Osteocyte (in vitro differentiated cells): Measurements from ENCODE around the gene UBFD1. TPM values are rescaled to one million over a fixed set of nuclear protein-coding genes. Genes with fewer than 3 reads are reported as not detected.
"Not testable (repeated sequence)": the region's sequence is repeated elsewhere in the genome, so short reads cannot be mapped to it uniquely, and the experiment has no call there.

Source experiments
- DNase-seq: peaks from one replicate; pipeline ENCODE4 v3.0.0; 2021; ENCODE audit warnings: mixed read lengths; ENCODE audit not compliant: unreplicated experiment; ENCODE audit errors: extremely low spot score
- H3K27ac Mint-ChIP-seq: one replicate; pipeline ENCODE4 v1.8.0; 2021; ENCODE audit warnings: mild to moderate bottlenecking, mixed read lengths; ENCODE audit not compliant: unreplicated experiment
- H3K27me3 Mint-ChIP-seq: one replicate; pipeline ENCODE4 v1.8.0; 2021; ENCODE audit warnings: mixed read lengths; ENCODE audit not compliant: unreplicated experiment
- H3K36me3 Mint-ChIP-seq: one replicate; pipeline ENCODE4 v1.8.0; 2021; ENCODE audit warnings: mixed read lengths; ENCODE audit not compliant: unreplicated experiment
- H3K4me1 Mint-ChIP-seq: one replicate; pipeline ENCODE4 v1.8.0; 2021; ENCODE audit warnings: mixed read lengths; ENCODE audit not compliant: unreplicated experiment
- H3K4me3 Mint-ChIP-seq: one replicate; pipeline ENCODE4 v1.8.0; 2021; ENCODE audit warnings: mild to moderate bottlenecking, moderate library complexity, mixed read lengths; ENCODE audit not compliant: unreplicated experiment
- H3K9me3 Mint-ChIP-seq: one replicate; pipeline ENCODE4 v1.8.0; 2021; ENCODE audit warnings: mixed read lengths; ENCODE audit not compliant: unreplicated experiment
- CTCF ChIP-seq: fragments of 200-600 bp; sonication (generic); IDR thresholded peaks from 2 replicates; pipeline ENCODE4 v1.5.0; 2021; ENCODE audit warnings: antibody characterized with exemption, mild to moderate bottlenecking, moderate library complexity
- total RNA-seq: library from RNA; stranded (reverse); gene quantifications from 2 replicates; pipeline ENCODE4 v1.2.1, GENCODE V29; 2021

UBFD1 gene
- total RNA-seq, 1 donor from 2014 or later, result 100 TPM

- H3K27ac Mint-ChIP-seq, result no peak overlapping the region
- H3K9me3 Mint-ChIP-seq, result no peaks in the 10 kb centered on the region
- peaks cover 2% of the 10 kb centered on the region for H3K4me1 Mint-ChIP-seq
- no peak for DNase-seq
- H3K27me3 Mint-ChIP-seq, result no peaks in the 10 kb centered on the region
- TF ChIP-seq CTCF, result no peak
- no peak overlapping the region for H3K4me3 Mint-ChIP-seq
- H3K36me3 Mint-ChIP-seq, result peaks cover 18% of the 10 kb centered on the region
These were observed 22.4 kb upstream of the UBFD1 start for GRCh38 chr16:23534868-23535860.

- Mint-ChIP-seq H3K36me3 (peaks cover 18% of the 10 kb centered on the region), H3K27me3 (no peaks in the 10 kb centered on the region), H3K4me3 (no peak overlapping the region), H3K4me1 (peaks cover 2% of the 10 kb centered on the region), H3K9me3 (no peaks in the 10 kb centered on the region), H3K27ac (no peak overlapping the region)
- no peak for DNase-seq
- no peak for TF ChIP-seq CTCF
These were observed 21.6 kb upstream of the UBFD1 start for GRCh38 chr16:23535901-23536300.

- H3K27ac Mint-ChIP-seq, result no peak overlapping the region
- no peak overlapping the region for H3K4me3 Mint-ChIP-seq
- peaks cover 17% of the 10 kb centered on the region for H3K36me3 Mint-ChIP-seq
- no peak for TF ChIP-seq CTCF
- DNase-seq, result no peak
- no peaks in the 10 kb centered on the region for H3K27me3 Mint-ChIP-seq
- H3K4me1 Mint-ChIP-seq, result peaks cover 2% of the 10 kb centered on the region
- H3K9me3 Mint-ChIP-seq, result no peaks in the 10 kb centered on the region
These were observed 20.1 kb upstream of the UBFD1 start for GRCh38 chr16:23537390-23537789.

- no peak for TF ChIP-seq CTCF
- DNase-seq, result no peak
- peaks cover 2% of the 10 kb centered on the region for H3K4me1 Mint-ChIP-seq
- no peaks in the 10 kb centered on the region for H3K27me3 Mint-ChIP-seq
- H3K36me3 Mint-ChIP-seq, result peaks cover 21% of the 10 kb centered on the region
- H3K9me3 Mint-ChIP-seq, result no peaks in the 10 kb centered on the region
- H3K27ac Mint-ChIP-seq, result peak overlapping the region; percentile 52
- H3K4me3 Mint-ChIP-seq, result no peak overlapping the region
These were observed 18.6 kb upstream of the UBFD1 start for GRCh38 chr16:23538919-23539278.

- Mint-ChIP-seq H3K4me3 (no peak overlapping the region), H3K9me3 (no peaks in the 10 kb centered on the region), H3K27me3 (no peaks in the 10 kb centered on the region), H3K27ac (no peak overlapping the region), H3K36me3 (peaks cover 19% of the 10 kb centered on the region), H3K4me1 (peaks cover 2% of the 10 kb centered on the region)
- no peak for DNase-seq
- TF ChIP-seq CTCF, result no peak
These were observed 17.3 kb upstream of the UBFD1 start for GRCh38 chr16:23539984-23540816.

- H3K4me1 Mint-ChIP-seq, H3K9me3 Mint-ChIP-seq, H3K4me3 Mint-ChIP-seq, H3K27ac Mint-ChIP-seq, DNase-seq, H3K27me3 Mint-ChIP-seq: not testable (repeated sequence)
- peaks cover 19% of the 10 kb centered on the region for H3K36me3 Mint-ChIP-seq
These were observed 16.7 kb upstream of the UBFD1 start for GRCh38 chr16:23540817-23541178.
